Stimulated activated CD8-positive, alpha-beta memory T cell treated with anti-CD3 and anti-CD28 coated beads, Interleukin-7, amount 100 ng/mL, for 4 hours (primary cell): Measurements from ENCODE around the gene BCL11B.

Experiments used
- DNase-seq, 2 donors: peaks; one replicate each; pipeline ENCODE4 v3.0.0-alpha.2; 2020; ENCODE audit warnings: low read depth in 2 of 2

Gene BCL11B

GRCh38 chr14:99287269-99287942 lies 15.4 kb upstream of the BCL11B start:
- peak in 1 of 2 donors; percentile 29 for DNase-seq

GRCh38 chr14:99286761-99287160 lies 14.8 kb upstream of the BCL11B start:
- no peak for DNase-seq

GRCh38 chr14:99284254-99285004 lies 12.4 kb upstream of the BCL11B start:
- no peak for DNase-seq

DNA sequence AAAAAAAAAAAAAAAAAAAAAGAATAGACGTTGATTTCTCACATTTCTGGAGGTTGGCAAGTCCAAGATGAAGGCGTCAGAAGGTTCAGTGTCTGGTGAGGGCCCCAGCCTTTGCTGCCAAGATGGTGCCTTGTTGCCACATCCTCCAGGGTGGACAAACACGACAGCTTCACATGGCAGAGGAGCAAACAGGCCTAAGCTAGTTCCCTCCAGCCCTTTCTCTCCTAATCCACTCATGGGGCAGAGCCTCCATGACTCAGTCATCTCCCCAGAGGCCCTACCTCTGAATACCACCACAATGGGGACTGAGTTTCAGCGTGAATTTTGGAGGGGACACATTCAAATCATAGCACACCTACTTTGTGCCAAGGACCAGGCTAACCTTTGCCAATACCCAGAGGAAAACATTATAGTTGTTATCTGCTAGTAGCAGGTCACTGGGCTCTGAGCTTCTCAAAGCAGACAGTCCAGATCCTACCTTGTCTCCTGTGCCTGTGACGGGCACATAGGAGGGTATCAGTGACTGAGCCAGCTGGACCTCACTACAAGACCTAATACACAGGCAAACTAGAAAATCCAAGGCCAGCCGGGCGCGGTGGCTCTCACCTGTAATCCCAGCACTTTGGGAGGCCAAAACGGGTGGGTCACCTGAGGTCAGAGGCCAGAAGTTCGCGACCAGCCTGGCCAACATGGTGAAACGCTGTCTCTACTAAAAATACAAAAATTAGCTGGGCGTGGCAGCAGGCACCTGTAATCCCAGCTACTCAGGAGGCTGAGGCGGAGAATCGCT lies 10.5 kb upstream of the BCL11B start:
- DNase-seq: no peak

GRCh38 chr14:99281396-99281795 lies 9.4 kb upstream of the BCL11B start:
- DNase-seq: no peak

DNA sequence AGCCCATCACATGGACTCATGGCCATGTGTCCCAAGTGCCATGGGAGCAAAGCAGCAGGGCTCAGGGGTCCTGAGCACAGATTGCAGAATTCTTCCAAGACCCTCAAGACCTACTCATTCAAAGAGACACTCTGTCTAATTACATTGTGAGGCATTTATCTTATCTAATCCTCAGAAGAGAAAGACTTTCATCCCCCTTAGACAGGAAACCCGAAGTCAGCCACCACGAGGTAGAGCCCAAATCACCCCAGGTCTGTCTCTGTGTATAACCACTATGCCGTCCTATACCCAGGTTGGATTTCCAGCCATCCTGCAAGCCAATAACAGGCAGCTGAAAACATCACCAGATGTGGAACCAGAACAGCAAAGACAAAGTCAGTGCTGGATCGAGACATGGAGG lies 8.9 kb upstream of the BCL11B start:
- no peak for DNase-seq

GRCh38 chr14:99280066-99280731 lies 8.2 kb upstream of the BCL11B start:
- DNase-seq: no peak

GRCh38 chr14:99278836-99279235 lies 6.8 kb upstream of the BCL11B start:
- no peak for DNase-seq

DNA sequence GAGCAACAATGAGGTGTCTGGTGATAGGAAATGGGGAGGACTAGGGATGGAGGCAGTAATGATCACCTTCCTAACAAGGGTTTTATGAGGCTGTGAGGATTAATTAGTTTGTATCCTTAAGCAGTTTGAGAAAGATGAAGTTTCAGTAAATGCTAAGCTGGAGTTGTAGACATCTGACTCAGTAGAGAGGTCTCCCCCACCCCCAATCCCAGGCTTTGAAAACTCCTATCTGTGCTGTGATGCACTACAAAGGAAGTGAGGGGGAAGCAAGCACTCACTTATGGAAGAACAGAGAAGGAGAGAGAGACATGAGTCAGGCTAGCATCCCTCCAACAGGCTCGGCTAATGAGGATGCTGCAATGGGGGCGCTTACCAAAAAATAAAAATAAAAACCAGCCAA lies 5.5 kb upstream of the BCL11B start:
- no peak for DNase-seq

- DNase-seq: no peak
Observed at GRCh38 chr14:99276482-99276881, 4.5 kb upstream of the BCL11B start.

- no peak for DNase-seq
Observed at GRCh38 chr14:99275222-99275584, 3.2 kb upstream of the BCL11B start.

DNA sequence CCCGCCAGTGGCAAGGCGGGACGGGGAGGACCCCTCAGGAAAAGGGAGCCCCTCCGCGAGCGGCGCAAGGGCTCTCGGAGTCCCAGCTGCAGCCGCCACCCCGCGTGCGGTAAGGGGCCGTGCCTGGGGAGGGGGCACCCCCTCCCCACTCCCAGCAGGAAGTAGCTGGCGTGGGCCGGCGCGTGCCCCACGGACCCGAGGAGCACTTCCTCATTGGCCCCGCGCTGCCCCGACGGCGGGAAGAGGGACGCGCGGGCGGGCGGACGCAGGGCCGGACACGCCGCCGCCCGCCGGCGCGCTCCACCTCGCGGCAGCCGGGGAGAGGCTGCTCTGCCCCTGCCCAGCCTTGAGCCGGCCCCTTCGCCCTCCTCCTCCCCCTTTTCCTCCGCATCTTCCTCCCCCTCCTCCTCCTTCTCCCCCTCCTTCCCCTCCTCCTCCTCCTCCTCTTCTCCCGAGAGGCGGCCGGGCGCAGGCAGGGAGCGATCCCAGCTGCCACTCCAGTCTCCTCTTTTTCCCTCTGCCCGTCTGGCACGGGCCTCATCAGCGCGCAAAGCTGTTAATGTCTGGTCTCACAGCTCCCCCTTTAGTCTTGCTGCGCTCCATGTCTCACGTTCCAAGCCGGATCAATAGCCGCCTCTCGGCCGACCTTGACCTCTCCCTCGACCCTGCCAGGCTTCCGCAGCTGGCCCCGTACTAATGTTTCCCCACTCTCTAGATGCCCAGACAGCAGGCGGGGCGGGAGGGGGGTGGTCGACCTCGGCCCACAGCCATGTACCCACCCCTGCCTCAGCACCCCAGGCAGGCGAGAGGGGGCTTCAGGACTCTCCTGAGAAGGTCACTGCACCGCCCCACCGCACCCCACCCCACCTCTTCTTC lies 2.6 kb upstream of the BCL11B start:
- no peak for DNase-seq

DNA sequence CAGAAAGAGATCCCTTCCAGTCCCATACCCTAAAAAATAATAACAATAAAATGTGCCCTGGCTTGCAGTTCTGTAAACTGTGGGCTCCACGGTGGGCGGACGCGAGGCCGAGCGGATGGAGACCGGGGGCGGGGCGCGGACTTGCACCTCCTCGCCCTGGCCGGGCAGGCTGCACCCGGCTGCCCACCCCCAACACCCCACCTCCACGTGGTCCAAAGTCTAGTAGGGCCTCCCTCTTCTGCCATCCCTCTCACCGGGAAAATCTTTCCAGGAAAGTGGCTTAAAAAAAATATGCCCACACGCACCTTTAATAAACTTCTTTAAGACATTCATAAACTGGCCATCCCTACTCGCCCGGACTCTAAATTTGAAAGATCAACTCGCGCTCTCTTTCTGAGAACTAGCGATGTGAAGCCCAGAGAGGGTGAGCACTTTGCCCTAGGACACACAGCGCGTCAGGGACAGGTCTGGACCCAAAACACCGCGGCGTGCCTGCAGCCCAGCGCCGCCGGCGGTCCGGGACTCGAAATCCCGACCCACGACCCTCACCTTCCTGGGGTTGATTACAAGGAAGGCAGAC lies 1.9 kb upstream of the BCL11B start:
- DNase-seq: no peak

DNA sequence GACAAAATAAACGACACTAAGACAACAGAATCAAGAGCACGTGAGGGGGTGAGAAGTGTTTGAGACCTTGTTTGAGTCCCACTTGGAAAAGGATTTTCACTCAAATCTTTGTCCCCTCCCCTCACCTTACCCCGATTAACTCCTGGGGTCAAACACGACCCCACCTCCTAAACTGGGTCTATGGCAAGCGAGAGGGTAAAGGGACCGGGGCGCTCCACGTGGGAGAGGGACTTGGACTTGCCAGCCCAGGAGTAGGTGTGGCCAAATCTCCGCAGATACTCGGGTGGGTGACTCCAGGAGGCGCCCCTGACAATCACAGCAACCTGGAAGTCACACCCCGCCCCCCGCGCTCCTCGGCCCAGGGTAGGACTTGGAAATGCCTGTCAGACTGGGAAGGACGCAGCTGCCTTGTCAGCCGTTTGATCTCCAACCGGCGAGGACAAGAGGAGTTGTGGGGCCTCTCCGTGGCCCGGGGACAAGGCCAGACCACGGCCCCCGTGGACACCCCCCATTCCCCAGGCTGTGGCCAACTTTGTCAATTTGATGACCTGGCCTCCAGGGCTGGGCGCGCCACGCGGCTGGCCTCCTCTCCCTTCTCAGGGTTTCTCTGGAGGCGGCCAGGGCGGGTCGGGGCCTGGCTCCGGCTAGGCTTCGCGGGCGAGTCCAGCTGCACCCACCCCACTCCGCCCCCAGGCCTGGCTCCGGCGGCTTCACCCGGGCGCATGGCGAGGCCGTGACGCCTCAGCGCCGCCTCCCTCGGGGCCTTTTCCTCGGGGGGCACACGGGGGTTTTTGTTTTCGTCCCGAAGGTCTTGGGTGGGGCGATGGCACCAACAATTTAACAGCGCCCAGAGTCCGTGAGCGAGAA lies 1.1 kb upstream of the BCL11B start:
- peak in 1 of 2 donors; percentile 63 for DNase-seq

DNA sequence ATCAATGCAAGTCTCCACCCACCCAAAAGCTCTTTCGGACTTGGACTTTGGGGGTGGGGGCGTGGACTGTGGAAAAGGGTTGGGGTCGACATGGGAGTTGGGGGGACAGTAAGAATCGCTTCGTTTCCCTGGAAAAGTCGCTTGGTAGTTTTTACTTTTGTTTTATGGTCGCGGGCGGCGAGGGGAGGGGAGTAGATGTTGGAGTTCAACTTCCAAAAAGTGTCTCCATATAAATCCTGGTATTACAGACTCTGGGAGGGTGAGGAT lies 568 bp upstream of the BCL11B start:
- no peak for DNase-seq

DNA sequence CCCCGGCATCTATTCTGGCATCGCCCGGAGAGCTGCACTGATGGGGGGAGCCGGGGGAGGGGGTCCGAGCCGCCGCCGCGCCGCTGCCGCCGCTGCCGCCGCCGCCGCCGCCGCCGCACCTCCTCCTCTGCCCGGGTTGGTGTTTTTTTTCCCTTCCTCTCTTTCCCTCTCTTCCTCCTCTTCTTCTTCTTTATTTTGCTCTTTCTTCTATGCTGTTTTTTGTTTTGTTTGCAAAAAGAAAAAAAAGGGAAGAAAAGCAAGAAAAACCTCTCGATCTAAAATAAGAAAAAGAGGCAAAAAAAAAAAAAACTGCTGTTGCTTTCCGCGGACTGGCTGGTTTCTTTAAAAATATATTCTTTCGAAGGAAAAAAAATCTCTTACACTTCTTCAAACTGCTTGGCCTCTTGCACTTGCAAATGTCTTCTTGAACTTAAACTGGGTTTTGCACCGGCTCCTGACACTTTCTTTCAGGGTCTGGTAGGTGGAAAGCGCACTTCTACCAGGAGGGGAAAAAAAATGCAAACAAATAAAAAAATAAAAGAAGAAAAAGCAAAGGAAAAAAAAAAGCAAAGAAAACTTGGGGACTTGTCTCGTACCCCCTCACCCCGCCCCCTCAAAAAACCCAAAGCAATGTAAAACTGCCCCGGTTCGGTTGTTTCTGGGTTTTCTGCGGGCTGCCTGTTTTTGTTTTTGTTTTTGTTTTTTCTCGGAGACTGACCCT lies 616 bp downstream of the BCL11B start:
- no peak for DNase-seq

DNA sequence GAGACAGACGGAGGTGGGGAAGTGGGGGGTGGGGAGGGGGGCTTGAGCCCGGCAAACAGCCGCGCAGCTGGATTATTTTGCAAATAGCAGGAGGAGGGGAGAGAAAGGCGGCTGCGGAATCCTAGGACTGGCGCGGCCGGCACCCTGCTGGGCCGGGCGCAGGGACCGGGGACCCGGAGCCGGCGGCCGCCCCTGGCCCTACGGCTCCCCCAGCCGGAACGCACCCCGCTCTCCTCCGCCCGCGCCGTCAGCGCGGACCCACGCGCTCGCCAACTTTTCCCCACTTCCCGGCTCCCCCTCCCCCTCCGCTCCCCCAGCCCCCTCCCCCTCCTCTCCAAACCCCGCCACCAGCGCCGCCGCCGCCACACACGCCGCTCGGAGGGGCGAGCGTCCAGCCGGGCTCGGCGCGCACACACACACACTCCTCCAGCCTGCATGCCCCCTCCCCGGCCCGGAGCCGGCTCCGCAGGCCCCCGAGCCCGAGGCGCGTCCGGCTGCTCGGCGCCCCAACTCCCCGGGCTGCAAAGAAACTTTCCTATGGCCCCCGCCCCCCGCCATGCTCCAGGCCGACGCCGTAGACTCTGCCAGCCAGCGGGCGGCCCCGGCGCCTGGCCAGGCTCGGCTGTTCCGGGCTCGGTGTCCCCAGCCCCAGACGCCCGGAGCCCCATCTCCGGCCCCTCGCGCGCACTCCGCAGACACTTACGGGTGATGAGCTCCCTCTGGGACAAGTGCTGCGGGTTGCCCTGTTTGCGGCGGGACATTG lies 1.4 kb downstream of the BCL11B start:
- DNase-seq: no peak

- DNase-seq: no peak
Observed at GRCh38 chr14:99268810-99269707, 2.9 kb downstream of the BCL11B start.
